Left ventricle myocardium inferior (tissue), 1 donor: ENCODE data around the gene MKNK2. TPM values are rescaled to one million over a fixed set of nuclear protein-coding genes. Genes with fewer than 3 reads are reported as not detected.
A peak's percentile ranks its signal among the peaks of the same experiment; 100 is the strongest.

ENCODE experiments used
- DNase-seq: peaks from one replicate; pipeline ENCODE4 v3.0.0-alpha.2; 2020
- H3K27ac ChIP-seq: fragments of 200-600 bp; replicated peaks from 2 replicates; pipeline ENCODE4 v1.8.0; 2021
- H3K27me3 ChIP-seq: fragments of 200-600 bp; 2 replicates; pipeline ENCODE4 v1.8.0; 2021; ENCODE audit warnings: low read depth
- H3K36me3 ChIP-seq: fragments of 200-600 bp; 2 replicates; pipeline ENCODE4 v1.8.0; 2021
- H3K4me1 ChIP-seq: fragments of 200-600 bp; 2 replicates; pipeline ENCODE4 v1.8.0; 2021
- H3K4me3 ChIP-seq: fragments of 200-600 bp; 2 replicates; pipeline ENCODE4 v1.8.0; 2021; ENCODE audit warnings: mild to moderate bottlenecking, moderate library complexity
- H3K9me3 ChIP-seq: fragments of 200-600 bp; replicated peaks from 2 replicates; pipeline ENCODE4 v1.8.0; 2021
- intact Hi-C: fragments of 100-400 bp; cut with micrococcal nuclease; formaldehyde crosslinking; loops from one replicate; pipeline ENCODE4 v1.11.0; 2022
- total RNA-seq: library from RNA; stranded (reverse); fragmentation: NEBNext Ultra II Directional; extraction: Animal tissue kit (Norgen Biotek cat#: 25700); gene quantifications from one replicate; pipeline ENCODE4 v1.2.1, GENCODE V29; 2021
- TF ChIP-seq, protein P1 (sequence below): fragments of 200-600 bp; IDR thresholded peaks from 2 replicates; pipeline ENCODE4 v1.8.0; 2021; ENCODE audit warnings: antibody characterized with exemption, mild to moderate bottlenecking, borderline replicate concordance
- donor health status: DM: no; HTN: yes; CAD: no; lungs with severe emphysema.

MKNK2 gene
- total RNA-seq, 1 donor from 2014 or later, result 200 TPM

GRCh38 chr19:2041683-2042484 is 9.2 kb downstream of the MKNK2 start:
- peaks cover 85% of the 10 kb centered on the region for H3K4me1 ChIP-seq

GRCh38 chr19:2041433-2041682 is 9.7 kb downstream of the MKNK2 start:
- DNase-seq, result no peak
- peak overlapping the region; percentile 56 for H3K4me3 ChIP-seq
- intact Hi-C loops, result no loop called here
- peaks cover 80% of the 10 kb centered on the region for H3K4me1 ChIP-seq
- peaks cover 72% of the 10 kb centered on the region for H3K36me3 ChIP-seq
- TF ChIP-seq, protein P1, sequence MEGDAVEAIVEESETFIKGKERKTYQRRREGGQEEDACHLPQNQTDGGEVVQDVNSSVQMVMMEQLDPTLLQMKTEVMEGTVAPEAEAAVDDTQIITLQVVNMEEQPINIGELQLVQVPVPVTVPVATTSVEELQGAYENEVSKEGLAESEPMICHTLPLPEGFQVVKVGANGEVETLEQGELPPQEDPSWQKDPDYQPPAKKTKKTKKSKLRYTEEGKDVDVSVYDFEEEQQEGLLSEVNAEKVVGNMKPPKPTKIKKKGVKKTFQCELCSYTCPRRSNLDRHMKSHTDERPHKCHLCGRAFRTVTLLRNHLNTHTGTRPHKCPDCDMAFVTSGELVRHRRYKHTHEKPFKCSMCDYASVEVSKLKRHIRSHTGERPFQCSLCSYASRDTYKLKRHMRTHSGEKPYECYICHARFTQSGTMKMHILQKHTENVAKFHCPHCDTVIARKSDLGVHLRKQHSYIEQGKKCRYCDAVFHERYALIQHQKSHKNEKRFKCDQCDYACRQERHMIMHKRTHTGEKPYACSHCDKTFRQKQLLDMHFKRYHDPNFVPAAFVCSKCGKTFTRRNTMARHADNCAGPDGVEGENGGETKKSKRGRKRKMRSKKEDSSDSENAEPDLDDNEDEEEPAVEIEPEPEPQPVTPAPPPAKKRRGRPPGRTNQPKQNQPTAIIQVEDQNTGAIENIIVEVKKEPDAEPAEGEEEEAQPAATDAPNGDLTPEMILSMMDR, result no peak
- no peaks in the 10 kb centered on the region for H3K9me3 ChIP-seq
- no peaks in the 10 kb centered on the region for H3K27me3 ChIP-seq
- H3K27ac ChIP-seq, result peak overlapping the region; percentile 100

More at GRCh38 chr19:2041683-2042484, 9.2 kb downstream of the MKNK2 start:
- Histone ChIP-seq H3K9me3 (no peaks in the 10 kb centered on the region), H3K27ac (peak overlapping the region; percentile 100), H3K36me3 (peaks cover 77% of the 10 kb centered on the region), H3K4me3 (peak overlapping the region; percentile 56), H3K27me3 (no peaks in the 10 kb centered on the region)
- intact Hi-C loops, result no loop called here
- TF ChIP-seq, protein P1, result no peak
- DNase-seq, result peak; percentile 98

DNA sequence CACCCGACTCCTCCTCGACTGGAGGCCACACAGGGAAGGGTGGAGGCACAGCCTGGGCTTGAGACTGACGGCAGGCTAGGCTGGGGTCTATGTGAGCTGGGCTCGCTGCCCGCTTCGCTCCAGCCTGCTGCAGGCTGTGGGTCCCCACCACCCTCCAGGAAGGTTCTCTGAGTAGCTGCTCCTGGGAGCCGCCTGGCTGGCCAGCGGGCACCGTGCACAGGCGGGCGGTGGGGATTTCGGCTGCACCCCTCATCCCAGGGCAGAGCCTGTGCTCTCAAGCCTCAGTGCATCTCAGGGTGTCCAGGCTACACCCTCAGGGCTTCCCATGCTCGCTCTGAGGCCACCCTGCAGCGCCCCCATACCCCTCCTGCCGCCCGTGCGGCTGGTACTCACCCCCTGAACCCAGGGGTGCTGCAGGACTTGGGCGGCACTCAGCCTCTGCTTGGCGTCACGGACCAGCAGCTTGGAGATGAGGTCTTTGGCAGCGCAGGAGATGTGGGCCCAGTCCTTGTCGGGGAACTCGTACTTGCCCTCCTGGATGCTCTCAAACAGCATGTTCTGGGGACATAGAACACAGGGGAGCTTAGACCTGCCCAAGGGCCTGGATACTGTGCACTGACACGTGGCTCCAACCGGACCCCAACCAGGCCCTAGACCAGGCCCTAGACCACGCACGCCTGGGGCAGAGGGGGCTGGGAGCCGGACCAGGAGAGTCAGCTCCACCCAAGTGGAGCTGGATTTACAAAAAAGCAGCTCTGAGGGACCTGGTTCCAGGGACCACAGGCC is 10.2 kb downstream of the MKNK2 start:
- peak overlapping the region; percentile 100 for H3K27ac ChIP-seq
- DNase-seq, result no peak
- peaks cover 67% of the 10 kb centered on the region for H3K36me3 ChIP-seq
- no peaks in the 10 kb centered on the region for H3K27me3 ChIP-seq
- TF ChIP-seq, protein P1, result no peak
- peak overlapping the region; percentile 56 for H3K4me3 ChIP-seq
- H3K4me1 ChIP-seq, result peaks cover 75% of the 10 kb centered on the region
- intact Hi-C loops, result no loop called here
- peaks cover 3% of the 10 kb centered on the region for H3K9me3 ChIP-seq

- H3K36me3 ChIP-seq, result peaks cover 60% of the 10 kb centered on the region
- peak overlapping the region; percentile 100 for H3K27ac ChIP-seq
- TF ChIP-seq, protein P1, result no peak
- no peak for DNase-seq
- intact Hi-C loops, result no loop called here
- no peaks in the 10 kb centered on the region for H3K27me3 ChIP-seq
- H3K4me1 ChIP-seq, result peaks cover 67% of the 10 kb centered on the region
- H3K9me3 ChIP-seq, result peaks cover 10% of the 10 kb centered on the region
- no peak overlapping the region for H3K4me3 ChIP-seq
Observed at GRCh38 chr19:2039959-2040646, 10.9 kb downstream of the MKNK2 start.

DNA sequence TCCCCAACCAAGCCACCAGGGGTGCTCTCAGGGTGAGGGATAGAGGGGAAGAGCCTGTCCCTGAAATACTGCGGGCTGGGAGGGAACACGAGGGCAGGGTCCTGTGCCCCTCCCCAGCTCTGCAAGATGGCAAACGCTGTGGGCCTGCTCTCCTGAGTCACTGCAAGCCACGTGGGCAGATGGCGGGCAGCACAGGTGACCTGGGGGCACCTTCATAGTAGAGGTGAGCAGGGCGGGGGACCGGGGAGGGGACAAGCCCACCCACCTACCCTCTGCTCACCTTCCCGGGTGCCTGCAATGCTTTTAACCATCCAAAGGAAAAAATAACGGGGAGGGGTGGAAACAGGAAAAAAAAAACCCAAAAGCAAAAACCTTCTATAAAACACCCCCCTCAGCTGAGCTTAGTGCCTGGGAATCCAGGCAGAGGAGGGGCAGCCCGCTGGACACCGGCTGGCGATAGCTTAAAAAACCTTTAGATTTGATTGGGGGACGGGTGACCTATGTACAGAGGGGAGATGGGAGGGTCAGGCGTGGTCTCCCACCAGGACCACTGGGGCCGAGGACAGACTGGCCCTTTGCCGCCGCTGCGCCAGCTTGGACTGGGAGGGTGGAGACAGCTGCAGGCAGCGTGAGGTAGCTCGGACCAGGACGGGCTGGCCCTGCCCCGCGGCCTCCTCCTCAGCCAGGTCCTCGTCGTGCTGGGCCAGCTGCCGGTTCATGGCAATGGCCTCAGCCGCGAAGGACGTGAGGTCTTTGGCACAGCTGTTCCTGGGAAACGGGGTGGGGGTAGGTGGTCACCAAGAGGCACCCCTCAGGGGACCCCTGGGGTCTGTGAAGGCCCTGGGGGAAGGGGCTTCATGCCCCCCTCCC is 11.7 kb downstream of the MKNK2 start:
- Histone ChIP-seq H3K4me1 (peaks cover 60% of the 10 kb centered on the region), H3K9me3 (peaks cover 10% of the 10 kb centered on the region), H3K36me3 (peaks cover 54% of the 10 kb centered on the region), H3K27ac (peak overlapping the region; percentile 100), H3K27me3 (no peaks in the 10 kb centered on the region), H3K4me3 (no peak overlapping the region)
- TF ChIP-seq, protein P1, result no peak
- DNase-seq, result no peak
- intact Hi-C loops, result no loop called here
